ENCODE results near the gene CSK. TPM values are rescaled to one million over a fixed set of nuclear protein-coding genes. Genes with fewer than 3 reads are reported as not detected.

The CSK gene
- total RNA-seq, 4 donors from 2014 or later: 4.9 to 41.6 (median 26.4) TPM

DNA sequence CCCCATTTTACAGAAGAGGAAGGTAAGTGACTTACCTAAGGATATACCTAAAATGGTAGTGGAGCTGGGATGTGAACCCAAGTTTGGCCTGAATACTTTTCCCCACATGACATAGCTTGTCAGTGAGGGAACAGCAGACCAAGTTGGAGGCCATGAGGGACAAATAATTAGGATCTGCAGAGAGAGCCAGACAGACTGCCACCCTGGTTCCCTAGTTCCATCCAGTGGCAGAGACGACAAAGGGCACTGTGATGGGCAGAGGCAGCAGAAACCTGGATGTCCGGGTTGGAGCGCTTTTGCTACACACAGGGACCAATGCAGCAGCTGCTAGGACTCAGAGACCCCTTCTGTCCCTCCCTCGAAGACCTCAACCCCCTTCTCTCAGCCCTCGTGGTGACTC lies 45.7 kb downstream of the CSK start:
- Histone ChIP-seq H3K4me3 (no peak overlapping the region), H3K27me3 (no peaks in the 10 kb centered on the region), H3K4me1 (no peaks in the 10 kb centered on the region), H3K9me3 (no peaks in the 10 kb centered on the region), H3K36me3 (no peaks in the 10 kb centered on the region), H3K27ac (no peak overlapping the region)
- DNase-seq: no peak
- TF ChIP-seq, protein P1, sequence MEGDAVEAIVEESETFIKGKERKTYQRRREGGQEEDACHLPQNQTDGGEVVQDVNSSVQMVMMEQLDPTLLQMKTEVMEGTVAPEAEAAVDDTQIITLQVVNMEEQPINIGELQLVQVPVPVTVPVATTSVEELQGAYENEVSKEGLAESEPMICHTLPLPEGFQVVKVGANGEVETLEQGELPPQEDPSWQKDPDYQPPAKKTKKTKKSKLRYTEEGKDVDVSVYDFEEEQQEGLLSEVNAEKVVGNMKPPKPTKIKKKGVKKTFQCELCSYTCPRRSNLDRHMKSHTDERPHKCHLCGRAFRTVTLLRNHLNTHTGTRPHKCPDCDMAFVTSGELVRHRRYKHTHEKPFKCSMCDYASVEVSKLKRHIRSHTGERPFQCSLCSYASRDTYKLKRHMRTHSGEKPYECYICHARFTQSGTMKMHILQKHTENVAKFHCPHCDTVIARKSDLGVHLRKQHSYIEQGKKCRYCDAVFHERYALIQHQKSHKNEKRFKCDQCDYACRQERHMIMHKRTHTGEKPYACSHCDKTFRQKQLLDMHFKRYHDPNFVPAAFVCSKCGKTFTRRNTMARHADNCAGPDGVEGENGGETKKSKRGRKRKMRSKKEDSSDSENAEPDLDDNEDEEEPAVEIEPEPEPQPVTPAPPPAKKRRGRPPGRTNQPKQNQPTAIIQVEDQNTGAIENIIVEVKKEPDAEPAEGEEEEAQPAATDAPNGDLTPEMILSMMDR (IDR thresholded peaks at IDR 0.05): no peak
- TF ChIP-seq POLR2A (IDR thresholded peaks at IDR 0.05): no peak
- intact Hi-C loops (cut with DNase I; ENCODE audit: low total_unique reads): no loop called here

DNA sequence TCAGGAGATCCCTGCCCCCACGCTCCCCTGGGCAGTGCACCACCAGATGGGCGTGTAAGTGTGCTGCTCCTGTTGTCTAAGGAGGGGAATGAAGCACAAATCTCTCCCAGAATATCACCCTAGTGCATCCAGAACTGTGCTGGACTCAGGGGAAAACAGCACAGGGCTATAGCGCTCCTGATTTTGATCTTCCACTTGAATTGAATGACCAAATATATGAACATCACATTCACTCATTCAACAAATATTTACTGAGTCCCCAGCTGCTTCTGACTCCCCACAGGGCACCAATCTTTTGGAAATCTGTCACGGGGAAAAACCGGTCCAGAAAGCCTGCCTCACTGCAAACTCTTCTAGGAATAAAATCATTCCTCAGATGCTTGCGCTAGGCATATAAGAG lies 47.0 kb downstream of the CSK start:
- TF ChIP-seq, protein P1 (IDR thresholded peaks at IDR 0.05): no peak
- TF ChIP-seq POLR2A (IDR thresholded peaks at IDR 0.05): no peak
- Histone ChIP-seq H3K27ac (no peak overlapping the region), H3K36me3 (no peaks in the 10 kb centered on the region), H3K27me3 (no peaks in the 10 kb centered on the region), H3K9me3 (no peaks in the 10 kb centered on the region), H3K4me1 (no peaks in the 10 kb centered on the region), H3K4me3 (no peak overlapping the region)
- intact Hi-C loops (cut with DNase I; ENCODE audit: low total_unique reads): no loop called here
- DNase-seq: no peak

DNA sequence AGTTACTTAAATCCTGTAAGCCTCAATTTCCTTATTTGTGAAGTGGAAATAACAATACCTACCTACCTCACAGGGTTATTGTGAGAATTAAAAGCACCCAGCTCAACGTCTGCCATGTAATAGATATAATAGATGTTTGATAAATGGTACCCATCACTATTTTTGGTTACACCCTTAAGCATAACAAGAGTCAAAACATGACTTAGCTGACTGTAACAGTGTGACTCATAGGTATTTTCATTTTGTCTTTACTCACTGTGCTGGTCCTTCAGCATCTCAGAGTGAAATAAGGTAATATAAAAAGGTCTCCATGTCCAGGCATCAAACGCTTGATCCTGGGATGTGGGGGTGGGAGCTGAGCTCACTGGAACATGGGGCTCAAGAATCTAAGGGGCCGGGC lies 47.6 kb downstream of the CSK start:
- Histone ChIP-seq H3K9me3 (no peaks in the 10 kb centered on the region), H3K36me3 (no peaks in the 10 kb centered on the region), H3K27me3 (no peaks in the 10 kb centered on the region), H3K27ac (no peak overlapping the region), H3K4me3 (no peak overlapping the region), H3K4me1 (no peaks in the 10 kb centered on the region)
- TF ChIP-seq POLR2A (IDR thresholded peaks at IDR 0.05): no peak
- TF ChIP-seq, protein P1 (IDR thresholded peaks at IDR 0.05): no peak
- no peak for DNase-seq
- intact Hi-C loops (cut with DNase I; ENCODE audit: low total_unique reads): no loop called here

DNA sequence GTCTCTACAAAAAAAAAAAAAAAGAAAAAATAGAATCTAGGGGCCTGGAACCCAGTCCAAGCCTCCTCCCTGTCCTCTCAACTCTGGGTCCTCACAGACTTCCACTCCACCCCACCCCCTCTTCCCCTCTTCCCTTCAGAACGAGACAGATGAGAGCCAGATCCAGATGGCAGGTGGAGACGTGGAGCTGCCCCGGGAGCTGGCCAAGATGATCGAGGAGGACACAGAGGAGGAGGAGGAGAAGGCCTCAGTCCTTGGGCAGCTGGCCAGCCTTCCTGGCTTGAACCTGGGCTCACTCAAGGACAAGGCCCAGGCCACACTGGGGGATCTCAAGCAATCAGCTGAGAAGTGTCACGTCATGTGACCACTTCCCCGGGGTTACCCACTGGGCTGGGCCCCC lies 48.1 kb downstream of the CSK start:
- Histone ChIP-seq H3K36me3 (no peaks in the 10 kb centered on the region), H3K9me3 (no peaks in the 10 kb centered on the region), H3K4me3 (no peak overlapping the region), H3K27ac (no peak overlapping the region), H3K27me3 (no peaks in the 10 kb centered on the region), H3K4me1 (no peaks in the 10 kb centered on the region)
- DNase-seq: no peak
- TF ChIP-seq, protein P1 (IDR thresholded peaks at IDR 0.05): no peak
- TF ChIP-seq POLR2A (IDR thresholded peaks at IDR 0.05): no peak
- intact Hi-C loops (cut with DNase I; ENCODE audit: low total_unique reads): no loop called here

DNA sequence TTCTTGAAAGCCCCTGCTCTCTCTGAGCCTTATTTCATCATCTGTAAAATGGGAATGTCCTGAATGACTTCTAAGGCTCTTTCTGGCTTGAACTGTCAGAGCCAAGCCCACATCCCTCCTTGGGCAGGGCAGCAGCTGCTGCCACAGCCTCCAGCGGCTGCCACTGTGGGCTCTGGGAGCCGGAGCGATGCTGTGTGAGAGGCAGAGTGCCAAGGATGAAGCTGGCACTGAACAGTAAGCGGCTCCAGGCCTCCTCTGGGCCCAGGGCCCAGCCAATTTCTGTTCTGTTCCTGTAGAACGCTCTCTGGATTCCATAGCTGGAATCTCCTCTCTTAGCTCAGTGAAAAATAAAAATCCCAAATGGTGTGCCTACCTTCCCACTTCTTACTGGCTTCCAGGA lies 49.0 kb downstream of the CSK start:
- no peaks in the 10 kb centered on the region for H3K9me3 ChIP-seq
- H3K4me1 ChIP-seq: no peaks in the 10 kb centered on the region
- H3K4me3 ChIP-seq: no peak overlapping the region
- TF ChIP-seq, protein P1 (IDR thresholded peaks at IDR 0.05): no peak
- no peak for TF ChIP-seq POLR2A (IDR thresholded peaks at IDR 0.05)
- intact Hi-C loops (cut with DNase I; ENCODE audit: low total_unique reads): no loop called here
- H3K36me3 ChIP-seq: no peaks in the 10 kb centered on the region
- no peaks in the 10 kb centered on the region for H3K27me3 ChIP-seq
- H3K27ac ChIP-seq: no peak overlapping the region
- DNase-seq: no peak
